ENCODE results near the gene DDAH1.

The DDAH1 gene

DNA sequence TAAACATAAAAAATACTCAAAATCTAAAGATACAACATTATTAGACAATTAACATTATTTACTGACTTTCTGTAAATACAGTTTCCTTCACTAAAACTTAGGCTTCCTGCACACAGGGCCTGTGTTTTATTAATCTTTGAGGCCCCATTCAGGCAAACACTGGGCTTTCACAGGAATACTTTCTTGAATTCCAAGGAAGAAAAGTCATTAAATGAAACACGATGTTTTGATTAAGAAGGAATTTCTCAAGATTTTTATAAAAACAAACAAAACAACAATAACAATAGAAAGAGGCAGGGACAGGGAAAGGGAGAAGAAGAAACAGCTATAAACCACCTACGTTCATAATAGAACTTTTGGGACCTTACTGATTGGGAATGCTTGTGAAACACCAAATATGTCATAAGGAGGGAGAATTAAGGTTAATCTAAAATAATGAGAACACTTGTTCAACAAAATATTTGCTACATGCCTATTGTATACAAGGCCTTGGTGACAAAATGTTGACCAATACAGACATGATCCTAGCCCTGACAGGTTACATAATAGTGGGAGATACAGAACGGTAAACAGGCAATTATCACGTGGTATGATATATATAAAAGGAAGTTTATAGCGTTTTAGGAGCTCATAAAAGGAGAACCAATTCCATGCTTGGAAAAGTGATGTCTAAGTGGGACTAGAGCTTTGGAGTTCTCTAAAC is 3.6 kb downstream of the DDAH1 start:
- Histone ChIP-seq H3K27me3 (ENCODE audit: control insufficient read depth, low read length) (peaks cover 21% of the 10 kb centered on the region), H3K79me2 (ENCODE audit: control insufficient read depth, low read length) (no peaks in the 10 kb centered on the region), H3K9me2 (replicated peaks; ENCODE audit: control insufficient read depth, low read length) (no peaks in the 10 kb centered on the region), H3K4me1 (ENCODE audit: control insufficient read depth, low read length) (no peaks in the 10 kb centered on the region), H3F3A (ENCODE audit: control insufficient read depth, insufficient read depth) (no peaks in the 10 kb centered on the region), H3K9me3 (ENCODE audit: control insufficient read depth, insufficient read depth, low read length) (no peaks in the 10 kb centered on the region), H3K27ac (ENCODE audit: low read depth, low read length) (no peak overlapping the region), H3K4me3 (ENCODE audit: low read length) (no peak overlapping the region), H3K36me3 (ENCODE audit: control insufficient read depth, low read length) (no peaks in the 10 kb centered on the region), H4K20me1 (ENCODE audit: control insufficient read depth, insufficient read depth, low read depth, low read length) (no peaks in the 10 kb centered on the region), H3K4me2 (ENCODE audit: low read length) (no peak overlapping the region)
- no peak for TF ChIP-seq EZH2phosphoT487 (IDR thresholded peaks at IDR 0.05; ENCODE audit: borderline replicate concordance, low read length)
- TF ChIP-seq, protein P1, sequence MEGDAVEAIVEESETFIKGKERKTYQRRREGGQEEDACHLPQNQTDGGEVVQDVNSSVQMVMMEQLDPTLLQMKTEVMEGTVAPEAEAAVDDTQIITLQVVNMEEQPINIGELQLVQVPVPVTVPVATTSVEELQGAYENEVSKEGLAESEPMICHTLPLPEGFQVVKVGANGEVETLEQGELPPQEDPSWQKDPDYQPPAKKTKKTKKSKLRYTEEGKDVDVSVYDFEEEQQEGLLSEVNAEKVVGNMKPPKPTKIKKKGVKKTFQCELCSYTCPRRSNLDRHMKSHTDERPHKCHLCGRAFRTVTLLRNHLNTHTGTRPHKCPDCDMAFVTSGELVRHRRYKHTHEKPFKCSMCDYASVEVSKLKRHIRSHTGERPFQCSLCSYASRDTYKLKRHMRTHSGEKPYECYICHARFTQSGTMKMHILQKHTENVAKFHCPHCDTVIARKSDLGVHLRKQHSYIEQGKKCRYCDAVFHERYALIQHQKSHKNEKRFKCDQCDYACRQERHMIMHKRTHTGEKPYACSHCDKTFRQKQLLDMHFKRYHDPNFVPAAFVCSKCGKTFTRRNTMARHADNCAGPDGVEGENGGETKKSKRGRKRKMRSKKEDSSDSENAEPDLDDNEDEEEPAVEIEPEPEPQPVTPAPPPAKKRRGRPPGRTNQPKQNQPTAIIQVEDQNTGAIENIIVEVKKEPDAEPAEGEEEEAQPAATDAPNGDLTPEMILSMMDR (IDR thresholded peaks at IDR 0.05; ENCODE audit: low read depth, low read length, poor library complexity, severe bottlenecking), result no peak

DNA sequence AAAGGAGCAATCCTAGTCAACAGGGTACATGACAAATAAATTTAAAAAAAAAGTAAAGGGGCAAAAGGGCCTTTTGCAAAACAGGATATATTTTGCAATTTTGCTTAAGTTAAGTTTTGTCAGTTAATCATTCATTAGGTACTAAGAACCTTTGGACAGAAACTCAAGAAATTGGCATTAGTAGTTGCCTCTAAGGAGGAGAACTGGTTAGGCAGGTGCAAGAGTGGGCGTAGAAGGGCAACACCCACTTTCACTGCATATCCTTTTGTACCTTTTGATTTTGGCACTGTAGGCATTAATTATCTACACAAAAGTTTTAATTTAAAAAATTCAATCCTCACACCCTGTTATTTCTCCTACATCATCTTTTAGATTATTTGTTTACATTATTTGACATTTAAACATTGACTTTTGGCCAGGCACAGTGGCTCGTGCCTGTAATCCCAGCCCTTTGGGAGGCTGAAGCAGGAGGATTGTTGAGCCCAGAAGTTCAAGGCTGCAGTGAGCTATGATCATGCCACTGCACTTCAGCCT is 4.3 kb downstream of the DDAH1 start:
- no peaks in the 10 kb centered on the region for H4K20me1 ChIP-seq (ENCODE audit: control insufficient read depth, insufficient read depth, low read depth, low read length)
- no peak overlapping the region for H3K27ac ChIP-seq (ENCODE audit: low read depth, low read length)
- H3K4me2 ChIP-seq (ENCODE audit: low read length), result no peak overlapping the region
- no peaks in the 10 kb centered on the region for H3K9me2 ChIP-seq (replicated peaks; ENCODE audit: control insufficient read depth, low read length)
- peaks cover 18% of the 10 kb centered on the region for H3K27me3 ChIP-seq (ENCODE audit: control insufficient read depth, low read length)
- no peaks in the 10 kb centered on the region for H3F3A ChIP-seq (ENCODE audit: control insufficient read depth, insufficient read depth)
- H3K9me3 ChIP-seq (ENCODE audit: control insufficient read depth, insufficient read depth, low read length), result no peaks in the 10 kb centered on the region
- H3K4me3 ChIP-seq (ENCODE audit: low read length), result no peak overlapping the region
- H3K36me3 ChIP-seq (ENCODE audit: control insufficient read depth, low read length), result no peaks in the 10 kb centered on the region
- no peak for TF ChIP-seq EZH2phosphoT487 (IDR thresholded peaks at IDR 0.05; ENCODE audit: borderline replicate concordance, low read length)
- TF ChIP-seq, protein P1 (IDR thresholded peaks at IDR 0.05; ENCODE audit: low read depth, low read length, poor library complexity, severe bottlenecking), result no peak
- H3K4me1 ChIP-seq (ENCODE audit: control insufficient read depth, low read length), result no peaks in the 10 kb centered on the region
- no peaks in the 10 kb centered on the region for H3K79me2 ChIP-seq (ENCODE audit: control insufficient read depth, low read length)

DNA sequence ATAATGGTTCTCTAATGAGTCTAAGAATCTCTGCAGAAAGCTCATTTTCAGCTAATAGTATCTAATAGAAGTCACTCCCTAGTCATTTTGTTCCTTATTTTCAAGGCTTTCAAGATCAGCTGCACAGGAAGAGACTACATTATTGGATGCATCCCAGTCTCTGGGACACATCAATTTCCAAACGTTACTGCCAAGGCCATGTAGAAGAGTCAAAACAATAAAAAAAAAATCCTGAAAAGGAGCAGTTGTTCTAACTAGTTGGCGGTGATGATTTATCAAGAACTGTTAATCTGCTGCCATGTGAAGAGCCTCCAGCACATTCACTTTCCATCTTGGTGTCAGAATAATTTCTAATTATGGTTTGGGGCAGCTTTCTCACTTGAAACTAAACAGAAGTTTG is 5.7 kb downstream of the DDAH1 start:
- Histone ChIP-seq H3F3A (ENCODE audit: control insufficient read depth, insufficient read depth) (no peaks in the 10 kb centered on the region), H3K27ac (ENCODE audit: low read depth, low read length) (no peak overlapping the region), H3K4me1 (ENCODE audit: control insufficient read depth, low read length) (no peaks in the 10 kb centered on the region), H3K79me2 (ENCODE audit: control insufficient read depth, low read length) (no peaks in the 10 kb centered on the region), H3K9me3 (ENCODE audit: control insufficient read depth, insufficient read depth, low read length) (no peaks in the 10 kb centered on the region), H3K9me2 (replicated peaks; ENCODE audit: control insufficient read depth, low read length) (no peaks in the 10 kb centered on the region), H3K4me3 (ENCODE audit: low read length) (no peak overlapping the region), H3K27me3 (ENCODE audit: control insufficient read depth, low read length) (peaks cover 7% of the 10 kb centered on the region), H3K36me3 (ENCODE audit: control insufficient read depth, low read length) (no peaks in the 10 kb centered on the region), H3K4me2 (ENCODE audit: low read length) (no peak overlapping the region), H4K20me1 (ENCODE audit: control insufficient read depth, insufficient read depth, low read depth, low read length) (no peaks in the 10 kb centered on the region)
- TF ChIP-seq, protein P1 (IDR thresholded peaks at IDR 0.05; ENCODE audit: low read depth, low read length, poor library complexity, severe bottlenecking), result no peak
- no peak for TF ChIP-seq EZH2phosphoT487 (IDR thresholded peaks at IDR 0.05; ENCODE audit: borderline replicate concordance, low read length)
